ENCODE measurements around the gene HECW1. TPM values are rescaled to one million over a fixed set of nuclear protein-coding genes. Genes with fewer than 3 reads are reported as not detected.

HECW1 gene
- polyA plus RNA-seq, 1 donor from 2014 or later = not detected

DNA sequence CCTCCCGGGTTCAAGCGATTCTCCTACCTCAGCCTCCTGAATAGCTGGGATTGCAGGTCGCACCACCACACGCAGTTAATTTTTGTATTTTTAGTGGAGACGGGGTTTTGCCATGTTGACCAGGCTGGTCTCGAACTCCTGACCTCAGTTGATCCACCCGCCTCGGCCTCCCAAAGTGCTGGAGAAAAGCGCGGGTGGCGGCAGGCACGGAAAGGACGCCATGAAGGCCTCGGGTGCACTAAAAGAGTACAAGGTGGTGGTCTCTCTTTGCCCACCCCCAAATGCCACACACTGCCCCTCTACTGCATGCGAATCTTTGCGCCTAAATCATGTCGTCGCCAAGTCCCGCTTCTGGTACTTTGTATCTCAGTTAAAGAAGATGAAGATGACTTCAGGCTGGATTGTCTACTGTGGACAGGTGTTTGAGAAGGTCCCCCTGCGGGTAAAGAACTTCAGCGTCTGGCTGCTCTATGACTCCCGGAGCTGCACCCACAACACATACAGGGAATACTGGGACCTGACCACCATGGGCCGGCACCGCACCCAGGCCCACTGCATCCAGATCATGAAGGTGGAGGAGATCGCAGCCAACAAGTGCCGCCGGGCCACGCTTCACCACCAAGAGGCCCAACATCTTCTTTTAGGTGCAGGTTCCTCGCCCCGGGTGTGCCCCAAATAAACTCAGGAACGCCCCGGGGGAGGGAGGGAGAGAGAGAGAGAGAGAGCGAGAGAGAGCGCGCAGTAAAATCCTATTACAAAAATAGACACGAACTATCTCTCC, 161.7 kb downstream of the HECW1 start:
- Mint-ChIP-seq H3K27me3 (peaks cover 1% of the 10 kb centered on the region), H3K36me3 (no peaks in the 10 kb centered on the region), H3K4me3 (no peak overlapping the region), H3K9me3 (peaks cover 6 to 13% (median 7%) of the 10 kb centered on the region in 3 donors), H3K4me1 (no peaks in the 10 kb centered on the region), H3K27ac (no peak overlapping the region)

DNA sequence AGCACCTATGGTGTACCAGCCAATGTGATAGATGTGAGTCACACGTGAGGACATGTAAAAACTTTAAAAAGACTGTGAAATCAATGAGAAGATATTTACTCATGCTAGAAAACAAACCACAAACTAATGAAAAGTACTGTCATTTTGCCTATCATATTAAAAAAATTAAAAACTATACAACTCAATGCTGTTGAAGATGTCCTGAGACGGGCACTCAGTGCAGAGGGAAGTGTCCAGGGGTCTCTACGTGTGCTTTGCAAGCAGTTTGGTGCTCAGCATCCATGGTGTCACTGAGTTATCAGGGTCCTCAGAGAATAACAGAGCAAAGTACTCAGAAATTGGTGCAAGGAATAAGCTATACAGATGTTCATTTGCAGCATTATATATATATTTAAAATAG, 162.3 kb downstream of the HECW1 start:
- no peaks in the 10 kb centered on the region for H3K4me1 Mint-ChIP-seq
- H3K9me3 Mint-ChIP-seq = peaks cover 6 to 13% (median 7%) of the 10 kb centered on the region in 3 donors
- no peak overlapping the region for H3K27ac Mint-ChIP-seq
- peaks cover under 1% of the 10 kb centered on the region for H3K27me3 Mint-ChIP-seq
- no peaks in the 10 kb centered on the region for H3K36me3 Mint-ChIP-seq
- no peak overlapping the region for H3K4me3 Mint-ChIP-seq

DNA sequence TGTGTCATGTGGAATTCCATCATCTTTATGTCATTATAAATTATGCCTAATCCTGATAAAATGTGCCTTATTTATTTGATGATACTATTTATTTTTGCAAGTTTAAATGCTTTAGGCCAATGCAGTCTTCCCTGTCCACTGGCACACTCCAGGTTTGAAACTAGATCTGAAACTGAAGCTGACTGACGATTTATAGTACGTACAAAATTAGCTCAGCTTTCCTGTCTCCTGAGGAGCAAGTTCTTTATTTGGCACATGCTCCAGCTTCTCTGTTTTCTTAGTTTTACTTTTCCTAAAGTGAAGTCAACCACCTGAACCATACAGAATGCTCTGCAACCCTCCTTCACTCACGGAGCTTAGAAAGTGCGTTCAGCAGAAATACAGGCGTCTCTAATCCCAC, 164.1 kb downstream of the HECW1 start:
- H3K4me1 Mint-ChIP-seq = no peaks in the 10 kb centered on the region
- H3K4me3 Mint-ChIP-seq = no peak overlapping the region
- H3K27me3 Mint-ChIP-seq = peaks cover 2% of the 10 kb centered on the region
- H3K36me3 Mint-ChIP-seq = no peaks in the 10 kb centered on the region
- H3K9me3 Mint-ChIP-seq = peaks cover 3 to 13% (median 7%) of the 10 kb centered on the region in 3 donors
- no peak overlapping the region for H3K27ac Mint-ChIP-seq

DNA sequence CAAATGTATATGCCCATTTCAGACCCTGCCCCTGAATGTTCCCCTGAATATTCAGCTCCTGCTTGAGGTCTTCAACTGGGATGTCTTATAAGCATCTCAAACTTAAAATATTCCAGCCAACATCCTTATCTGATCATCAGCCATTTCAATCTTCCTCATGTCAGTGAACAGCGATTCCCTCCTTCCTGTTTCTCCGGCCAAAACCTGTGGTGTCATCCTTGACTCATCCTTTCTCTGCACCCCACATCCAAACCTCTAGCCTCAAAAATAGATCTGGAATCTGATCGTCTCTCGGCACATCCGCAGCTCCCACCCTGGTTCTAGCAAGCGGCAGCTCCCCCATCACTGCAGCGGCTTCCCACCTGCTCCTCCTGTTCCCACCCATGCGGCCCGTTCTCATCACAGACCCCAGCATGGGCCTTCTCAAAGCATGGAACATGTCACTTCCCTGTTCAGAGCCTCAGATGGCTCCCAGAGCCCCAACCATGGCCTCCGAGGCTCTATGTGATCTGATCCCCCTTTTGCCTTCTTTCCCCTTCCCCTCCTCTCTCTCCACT, 165.7 kb downstream of the HECW1 start:
- no peaks in the 10 kb centered on the region for H3K9me3 Mint-ChIP-seq
- H3K36me3 Mint-ChIP-seq = no peaks in the 10 kb centered on the region
- peaks cover 4% of the 10 kb centered on the region for H3K27me3 Mint-ChIP-seq
- H3K4me1 Mint-ChIP-seq = peaks cover 0 to 1% (median 0%) of the 10 kb centered on the region in 3 donors
- no peak overlapping the region for H3K27ac Mint-ChIP-seq
- no peak overlapping the region for H3K4me3 Mint-ChIP-seq

DNA sequence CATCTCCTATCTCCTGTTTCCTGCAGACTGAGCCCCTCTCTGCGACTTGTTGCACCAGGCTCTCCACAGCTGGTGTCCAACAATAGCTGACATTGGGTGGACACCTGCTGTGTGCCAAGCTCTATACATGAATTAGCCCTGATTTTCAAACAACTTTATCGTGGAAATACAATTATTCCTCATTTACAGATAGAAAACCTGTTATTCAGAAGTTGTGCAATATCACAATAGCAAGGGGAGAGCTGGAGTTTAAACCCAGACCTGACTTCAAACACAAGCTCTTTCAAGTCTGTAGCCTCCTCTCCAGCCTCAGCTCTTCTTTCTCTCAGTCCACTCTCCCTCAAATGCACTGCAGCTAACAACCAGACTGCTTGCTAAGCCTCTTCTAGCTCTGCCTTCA, 168.8 kb downstream of the HECW1 start:
- peaks cover 0 to 5% (median 0%) of the 10 kb centered on the region in 3 donors for H3K9me3 Mint-ChIP-seq
- peaks cover 4% of the 10 kb centered on the region for H3K27me3 Mint-ChIP-seq
- H3K4me1 Mint-ChIP-seq = peaks cover 0 to 1% (median 0%) of the 10 kb centered on the region in 3 donors
- H3K36me3 Mint-ChIP-seq = no peaks in the 10 kb centered on the region
- no peak overlapping the region for H3K4me3 Mint-ChIP-seq
- H3K27ac Mint-ChIP-seq = no peak overlapping the region

DNA sequence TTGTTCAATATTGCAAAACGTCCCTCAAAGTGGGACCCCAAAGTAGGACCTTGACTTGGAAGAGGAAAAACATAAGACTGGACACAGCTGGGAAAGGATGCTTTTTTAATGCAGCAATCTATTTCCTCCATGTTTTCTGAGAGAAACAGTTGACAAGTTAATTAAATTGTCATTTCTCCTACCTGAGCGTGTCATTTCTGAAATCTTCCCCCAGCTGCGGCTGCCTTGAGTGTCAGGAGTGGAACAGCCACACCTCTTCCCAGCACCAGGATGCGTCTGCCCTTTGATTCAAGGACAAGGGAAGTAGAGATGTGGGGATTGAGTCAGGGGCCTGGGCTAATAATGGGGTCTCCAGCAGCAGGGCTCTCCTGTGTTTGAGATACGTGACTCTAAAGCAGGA, 171.3 kb downstream of the HECW1 start:
- Mint-ChIP-seq H3K27ac (no peak overlapping the region), H3K36me3 (peaks cover 5% of the 10 kb centered on the region), H3K27me3 (peaks cover 12% of the 10 kb centered on the region), H3K4me1 (peaks cover 0 to 1% (median 0%) of the 10 kb centered on the region in 3 donors), H3K4me3 (no peak overlapping the region), H3K9me3 (peaks cover 0 to 11% (median 5%) of the 10 kb centered on the region in 3 donors)

DNA sequence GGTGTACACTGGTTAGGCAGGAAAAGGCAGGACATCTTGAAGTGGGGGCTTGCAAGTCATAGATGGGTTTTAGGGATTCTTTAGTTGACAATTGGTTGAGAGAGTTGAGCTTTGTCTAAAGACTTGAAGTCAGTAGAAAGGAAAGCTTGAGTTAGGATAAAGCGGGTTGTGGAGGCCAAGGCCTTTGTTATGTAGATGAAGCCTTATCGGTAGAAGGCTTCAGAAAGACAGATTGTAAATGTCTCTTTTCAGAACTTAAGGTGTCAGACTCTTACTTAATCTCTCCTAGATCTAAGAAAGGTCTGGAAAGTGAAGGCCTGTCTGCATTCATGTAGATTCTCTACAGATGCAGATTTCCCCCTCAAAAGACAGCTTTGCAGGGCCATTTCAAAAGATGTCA, 177.4 kb downstream of the HECW1 start:
- Mint-ChIP-seq H3K36me3 (peaks cover 5% of the 10 kb centered on the region), H3K4me1 (no peaks in the 10 kb centered on the region), H3K27me3 (peaks cover 12% of the 10 kb centered on the region), H3K9me3 (peaks cover 7 to 11% (median 8%) of the 10 kb centered on the region in 3 donors), H3K27ac (no peak overlapping the region), H3K4me3 (no peak overlapping the region)

DNA sequence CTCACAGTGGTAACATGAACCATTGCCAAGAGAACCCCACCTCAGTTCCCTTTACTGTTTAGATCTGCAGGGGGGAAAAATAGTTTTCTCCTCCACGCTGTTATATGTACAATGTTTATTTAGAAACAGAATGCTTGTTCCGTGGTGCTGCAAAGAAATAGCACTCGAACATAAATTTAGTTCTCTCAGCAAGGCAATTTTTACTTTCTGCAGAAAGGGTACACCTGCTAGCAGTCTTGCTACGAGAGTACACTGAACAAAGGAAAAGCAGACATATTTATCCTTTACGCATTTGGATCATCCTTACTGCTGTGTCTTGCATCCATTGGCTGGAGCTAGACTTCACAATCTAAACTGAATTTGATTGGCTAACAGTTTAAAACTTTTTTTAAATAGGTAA, 178.5 kb downstream of the HECW1 start:
- Mint-ChIP-seq H3K27ac (no peak overlapping the region), H3K36me3 (peaks cover 5% of the 10 kb centered on the region), H3K9me3 (peaks cover 7 to 8% (median 8%) of the 10 kb centered on the region in 3 donors), H3K4me1 (no peaks in the 10 kb centered on the region), H3K27me3 (peaks cover 12% of the 10 kb centered on the region), H3K4me3 (no peak overlapping the region)

DNA sequence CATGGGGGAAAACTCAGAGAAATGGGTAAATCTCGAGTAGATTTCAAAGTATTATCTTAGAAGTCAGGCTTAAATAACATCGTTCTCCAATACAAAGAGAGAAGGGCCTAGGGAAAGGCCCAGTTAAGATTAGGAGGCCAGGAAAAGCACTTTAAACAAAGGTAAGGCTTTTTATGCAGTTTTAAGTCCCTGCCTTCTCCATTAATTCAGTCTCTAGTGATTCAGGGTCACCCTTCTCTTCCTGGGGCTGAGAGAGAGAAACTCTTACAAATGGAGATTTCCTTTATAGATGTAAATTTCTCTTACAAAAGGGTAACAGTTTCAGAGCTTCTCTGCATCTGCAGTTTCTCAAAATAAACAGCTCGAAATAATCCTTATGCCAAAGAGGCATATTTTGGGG, 179.3 kb downstream of the HECW1 start:
- Mint-ChIP-seq H3K27me3 (peaks cover 12% of the 10 kb centered on the region), H3K27ac (no peak overlapping the region), H3K4me3 (no peak overlapping the region), H3K4me1 (no peaks in the 10 kb centered on the region), H3K9me3 (peaks cover 3 to 7% (median 6%) of the 10 kb centered on the region in 3 donors), H3K36me3 (peaks cover 5% of the 10 kb centered on the region)

DNA sequence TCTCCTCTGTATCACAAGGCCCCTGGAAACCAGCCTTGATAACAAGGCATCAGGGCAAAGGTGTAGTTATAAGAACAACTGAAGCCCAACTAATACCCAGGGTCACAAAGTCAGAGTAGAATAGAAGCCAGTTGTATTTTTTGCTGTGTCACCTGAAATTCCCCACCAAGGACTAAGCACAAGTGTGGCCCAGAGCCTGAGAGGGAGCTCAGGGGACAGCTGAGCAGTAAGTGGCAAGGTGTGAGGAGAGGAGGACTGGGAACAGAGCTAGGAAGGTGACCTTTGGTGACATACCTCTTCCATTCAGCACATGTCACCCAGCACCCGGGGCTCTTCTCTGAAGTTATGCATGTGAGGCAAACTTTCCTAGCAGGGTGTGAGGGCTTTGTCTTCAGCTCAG, 179.9 kb downstream of the HECW1 start:
- Mint-ChIP-seq H3K27ac (no peak overlapping the region), H3K4me1 (no peaks in the 10 kb centered on the region), H3K27me3 (peaks cover 10% of the 10 kb centered on the region), H3K9me3 (peaks cover 0 to 7% (median 3%) of the 10 kb centered on the region in 3 donors), H3K36me3 (no peaks in the 10 kb centered on the region), H3K4me3 (no peak overlapping the region)

DNA sequence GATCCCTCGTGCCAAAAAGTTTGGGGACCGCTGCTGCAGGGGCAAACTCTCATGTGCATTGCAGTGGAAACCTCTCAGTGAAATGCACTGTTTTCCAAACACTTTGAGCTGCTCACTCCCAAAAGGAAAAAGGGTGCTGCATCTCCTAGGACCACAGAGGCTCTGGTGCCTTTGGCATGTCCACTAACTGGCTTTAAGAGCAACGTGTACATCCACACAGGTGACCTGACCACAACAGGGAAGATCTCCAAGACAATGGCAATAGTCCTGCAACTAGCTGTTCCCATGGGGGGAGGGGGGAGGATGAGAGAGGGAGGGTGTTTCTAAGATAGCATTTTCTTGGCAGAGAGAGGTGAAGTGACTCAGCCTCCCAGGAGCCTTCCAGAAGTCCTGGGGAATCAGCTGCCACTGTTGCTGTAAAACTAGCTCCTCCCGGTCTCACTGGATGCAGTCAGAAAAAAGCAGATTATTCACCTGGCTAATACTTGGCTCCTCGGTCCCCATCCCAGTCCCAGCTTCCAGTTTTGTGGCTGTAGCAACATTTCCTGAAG, 181.7 kb downstream of the HECW1 start:
- Mint-ChIP-seq H3K27ac (no peak overlapping the region), H3K27me3 (peaks cover 4% of the 10 kb centered on the region), H3K4me1 (no peaks in the 10 kb centered on the region), H3K4me3 (no peak overlapping the region), H3K9me3 (peaks cover 0 to 7% (median 3%) of the 10 kb centered on the region in 3 donors), H3K36me3 (no peaks in the 10 kb centered on the region)

DNA sequence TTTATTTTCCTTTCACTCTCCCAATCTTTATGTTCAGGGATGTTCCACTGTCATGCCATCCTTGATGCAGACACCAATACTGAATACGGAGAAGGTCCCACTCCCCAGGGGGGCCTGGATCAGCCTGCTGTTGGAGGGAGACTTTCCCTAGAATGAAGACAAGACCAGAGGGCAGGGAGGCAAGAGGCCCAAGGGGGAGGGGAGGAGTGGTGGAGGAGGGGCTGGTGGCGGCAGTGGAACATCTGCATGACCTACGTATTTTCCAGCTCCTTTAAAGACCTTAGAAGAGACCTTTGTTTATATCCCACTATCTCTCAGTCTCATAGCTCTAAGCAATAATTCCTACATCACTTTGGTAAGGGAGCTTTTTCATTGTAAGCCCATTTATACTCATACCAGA, 183.0 kb downstream of the HECW1 start:
- Mint-ChIP-seq H3K36me3 (no peaks in the 10 kb centered on the region), H3K27me3 (peaks cover 6% of the 10 kb centered on the region), H3K27ac (no peak overlapping the region), H3K4me1 (no peaks in the 10 kb centered on the region), H3K4me3 (no peak overlapping the region), H3K9me3 (peaks cover 0 to 2% (median 0%) of the 10 kb centered on the region in 3 donors)

DNA sequence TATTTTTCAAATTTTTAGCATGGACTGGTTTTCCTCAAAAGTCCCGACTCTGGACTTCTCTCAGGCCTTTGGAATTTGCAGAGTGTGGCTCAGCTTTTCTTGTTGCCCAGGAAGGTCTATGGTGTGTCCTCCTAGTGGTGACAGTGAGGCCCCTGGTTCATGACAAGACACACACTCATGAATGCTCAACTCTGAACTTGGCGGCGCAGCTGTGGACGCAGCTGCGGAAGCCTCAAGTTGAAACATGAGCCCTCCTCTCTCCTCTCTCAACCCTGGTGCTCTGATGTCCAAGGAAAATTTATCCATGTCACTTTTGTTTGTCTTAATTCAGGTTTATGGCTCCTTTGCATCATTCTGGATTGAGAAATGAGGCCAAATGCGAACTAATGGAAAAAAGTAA, 183.9 kb downstream of the HECW1 start:
- Mint-ChIP-seq H3K4me3 (no peak overlapping the region), H3K27ac (no peak overlapping the region)

DNA sequence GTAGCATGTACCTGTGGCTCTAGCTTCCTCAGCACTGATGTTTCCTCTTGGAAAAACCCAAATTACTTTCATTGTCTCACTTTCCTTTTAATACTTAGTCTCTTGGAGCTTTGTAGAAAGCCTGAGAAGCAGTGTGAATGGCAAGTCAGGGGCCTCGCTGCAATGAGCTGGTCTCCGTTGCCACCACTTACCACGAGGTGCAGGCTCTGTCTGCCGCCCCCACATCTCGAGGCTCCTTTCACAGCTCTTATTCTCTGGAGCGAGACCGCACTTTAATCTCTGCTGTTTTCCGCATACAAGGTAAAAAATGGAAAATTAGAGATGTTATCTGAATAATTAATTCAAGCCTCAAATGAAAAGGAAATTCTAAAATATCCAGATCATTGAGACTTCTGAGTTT, 186.2 kb downstream of the HECW1 start:
- Mint-ChIP-seq H3K27me3 (peaks cover 8% of the 10 kb centered on the region), H3K4me1 (no peaks in the 10 kb centered on the region), H3K27ac (no peak overlapping the region), H3K36me3 (no peaks in the 10 kb centered on the region), H3K9me3 (no peaks in the 10 kb centered on the region), H3K4me3 (peak overlapping the region in 1 of 4 donors; percentile 34)

More for the DNA sequence above, 183.9 kb downstream of the HECW1 start:
- no peaks in the 10 kb centered on the region for H3K36me3 Mint-ChIP-seq
- H3K27me3 Mint-ChIP-seq = peaks cover 9% of the 10 kb centered on the region
- peaks cover 0 to 2% (median 0%) of the 10 kb centered on the region in 3 donors for H3K9me3 Mint-ChIP-seq
- no peaks in the 10 kb centered on the region for H3K4me1 Mint-ChIP-seq

DNA sequence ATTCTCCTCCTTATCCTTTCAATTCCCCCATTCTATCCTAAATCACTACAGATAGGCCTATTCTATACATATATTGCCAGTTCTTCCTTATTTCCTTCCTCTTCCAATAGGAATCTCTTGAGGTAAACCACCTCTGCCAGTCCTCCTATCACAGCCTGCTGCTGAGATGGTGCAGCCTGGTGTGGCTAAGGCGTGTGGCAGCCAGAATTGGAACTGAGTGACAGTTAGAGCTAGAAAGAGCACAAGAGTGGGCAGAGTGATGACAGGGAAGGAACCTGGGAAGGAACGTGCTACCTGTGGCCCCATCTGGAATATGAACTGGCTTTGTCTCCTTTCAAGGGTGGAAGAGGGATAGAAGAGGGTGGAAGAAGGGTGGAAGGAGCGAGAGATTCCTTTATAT, 187.7 kb downstream of the HECW1 start:
- Mint-ChIP-seq H3K4me3 (no peak overlapping the region), H3K4me1 (no peaks in the 10 kb centered on the region), H3K9me3 (no peaks in the 10 kb centered on the region), H3K27ac (no peak overlapping the region), H3K27me3 (peaks cover 8% of the 10 kb centered on the region), H3K36me3 (no peaks in the 10 kb centered on the region)
